Lower lobe of right lung (tissue), 2 donors: Measurements from ENCODE around the gene KRT7. TPM values are rescaled to one million over a fixed set of nuclear protein-coding genes. Genes with fewer than 3 reads are reported as not detected.

ENCODE experiments used
- ATAC-seq, 2 donors: fragments of 200-7000 bp; cut with Tn5 transposase; one replicate each; pipeline ENCODE4 v1.9.1; 2020 to 2022; ENCODE audit warnings: mild to moderate bottlenecking in 2 of 2, moderate library complexity in 2 of 2
- DNase-seq: peaks from one replicate; pipeline ENCODE4 v3.0.0-alpha.2; 2020
- H3K27ac ChIP-seq: fragments of 200-600 bp; one replicate; pipeline ENCODE4 v1.8.0; 2022
- H3K27me3 ChIP-seq: fragments of 200-600 bp; one replicate; pipeline ENCODE4 v1.8.0; 2022; ENCODE audit warnings: low read depth
- H3K36me3 ChIP-seq: fragments of 200-600 bp; one replicate; pipeline ENCODE4 v1.8.0; 2022; ENCODE audit warnings: mild to moderate bottlenecking
- H3K4me1 ChIP-seq: fragments of 200-600 bp; one replicate; pipeline ENCODE4 v1.8.0; 2022
- H3K4me3 ChIP-seq: fragments of 200-600 bp; one replicate; pipeline ENCODE4 v1.8.0; 2022; ENCODE audit warnings: mild to moderate bottlenecking
- H3K9me3 ChIP-seq: fragments of 200-600 bp; one replicate; pipeline ENCODE4 v1.8.0; 2022
- intact Hi-C: fragments of 100-400 bp; cut with DNase I; formaldehyde crosslinking; loops from one replicate; pipeline ENCODE4 v1.11.0; 2022
- total RNA-seq: library from RNA; stranded (reverse); fragmentation: NEBNext Ultra II Directional; extraction: Animal tissue kit (Norgen Biotek cat#: 25700); gene quantifications from one replicate; pipeline ENCODE4 v1.2.1, GENCODE V29; 2021
- TF ChIP-seq, protein P1 (sequence below): fragments of 200-600 bp; IDR thresholded peaks from one replicate; pipeline ENCODE4 v1.8.0; 2022; ENCODE audit warnings: antibody characterized with exemption, mild to moderate bottlenecking
- donor health status: DM: no; HTN: yes; CAD: no; lungs with severe emphysema.

The KRT7 gene
- total RNA-seq, 1 donor from 2014 or later = 257 TPM

DNA sequence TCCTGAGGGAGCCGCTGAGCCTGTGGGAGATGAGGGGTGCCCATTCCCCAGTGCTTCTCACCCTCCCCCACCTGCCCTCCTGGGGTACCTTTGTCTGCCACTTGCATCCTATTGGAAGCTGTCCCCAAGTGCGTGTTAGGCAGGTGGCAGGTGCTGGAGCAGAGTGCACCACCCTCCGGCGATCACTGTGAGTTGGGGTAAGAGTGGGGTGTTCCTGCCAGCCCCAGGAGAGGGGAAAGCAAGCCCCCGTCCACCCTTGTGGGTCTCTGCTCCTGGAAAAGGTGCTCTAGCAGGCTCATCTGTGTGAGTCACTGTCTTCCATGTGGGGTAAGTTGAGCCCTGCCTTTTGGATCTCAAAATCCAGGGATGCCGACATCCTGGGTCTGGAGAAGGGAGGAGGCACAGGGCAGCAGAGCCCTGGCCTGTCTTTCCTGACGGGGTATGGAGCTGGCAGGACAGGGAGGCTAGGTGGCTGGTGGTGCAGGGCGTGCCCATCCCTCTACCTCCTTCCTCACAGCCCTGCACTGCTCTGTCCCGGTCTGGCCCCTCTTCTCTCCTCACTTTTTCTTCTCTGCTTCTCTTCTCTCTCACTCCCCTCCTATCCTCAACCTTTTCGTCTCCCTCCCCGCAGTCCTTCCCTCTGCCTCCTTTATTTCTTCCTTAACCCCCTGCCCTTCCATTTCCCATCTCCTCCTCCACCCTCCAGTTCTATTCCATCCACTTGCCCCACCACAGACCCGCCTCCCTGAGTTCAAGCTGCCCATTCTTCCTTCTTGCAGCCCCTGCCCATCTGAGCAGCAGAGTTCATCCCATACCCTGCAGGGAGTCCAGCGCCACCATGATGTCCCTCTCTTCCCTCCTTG is 20.1 kb upstream of the KRT7 start:
- TF ChIP-seq, protein P1, sequence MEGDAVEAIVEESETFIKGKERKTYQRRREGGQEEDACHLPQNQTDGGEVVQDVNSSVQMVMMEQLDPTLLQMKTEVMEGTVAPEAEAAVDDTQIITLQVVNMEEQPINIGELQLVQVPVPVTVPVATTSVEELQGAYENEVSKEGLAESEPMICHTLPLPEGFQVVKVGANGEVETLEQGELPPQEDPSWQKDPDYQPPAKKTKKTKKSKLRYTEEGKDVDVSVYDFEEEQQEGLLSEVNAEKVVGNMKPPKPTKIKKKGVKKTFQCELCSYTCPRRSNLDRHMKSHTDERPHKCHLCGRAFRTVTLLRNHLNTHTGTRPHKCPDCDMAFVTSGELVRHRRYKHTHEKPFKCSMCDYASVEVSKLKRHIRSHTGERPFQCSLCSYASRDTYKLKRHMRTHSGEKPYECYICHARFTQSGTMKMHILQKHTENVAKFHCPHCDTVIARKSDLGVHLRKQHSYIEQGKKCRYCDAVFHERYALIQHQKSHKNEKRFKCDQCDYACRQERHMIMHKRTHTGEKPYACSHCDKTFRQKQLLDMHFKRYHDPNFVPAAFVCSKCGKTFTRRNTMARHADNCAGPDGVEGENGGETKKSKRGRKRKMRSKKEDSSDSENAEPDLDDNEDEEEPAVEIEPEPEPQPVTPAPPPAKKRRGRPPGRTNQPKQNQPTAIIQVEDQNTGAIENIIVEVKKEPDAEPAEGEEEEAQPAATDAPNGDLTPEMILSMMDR = no peak
- Histone ChIP-seq H3K4me3 (no peak overlapping the region), H3K27ac (peak overlapping the region; percentile 43), H3K27me3 (no peaks in the 10 kb centered on the region), H3K9me3 (no peaks in the 10 kb centered on the region), H3K36me3 (no peaks in the 10 kb centered on the region), H3K4me1 (peaks cover 27% of the 10 kb centered on the region)
- no peak for ATAC-seq
- DNase-seq = no peak
- intact Hi-C loops = no loop called here

DNA sequence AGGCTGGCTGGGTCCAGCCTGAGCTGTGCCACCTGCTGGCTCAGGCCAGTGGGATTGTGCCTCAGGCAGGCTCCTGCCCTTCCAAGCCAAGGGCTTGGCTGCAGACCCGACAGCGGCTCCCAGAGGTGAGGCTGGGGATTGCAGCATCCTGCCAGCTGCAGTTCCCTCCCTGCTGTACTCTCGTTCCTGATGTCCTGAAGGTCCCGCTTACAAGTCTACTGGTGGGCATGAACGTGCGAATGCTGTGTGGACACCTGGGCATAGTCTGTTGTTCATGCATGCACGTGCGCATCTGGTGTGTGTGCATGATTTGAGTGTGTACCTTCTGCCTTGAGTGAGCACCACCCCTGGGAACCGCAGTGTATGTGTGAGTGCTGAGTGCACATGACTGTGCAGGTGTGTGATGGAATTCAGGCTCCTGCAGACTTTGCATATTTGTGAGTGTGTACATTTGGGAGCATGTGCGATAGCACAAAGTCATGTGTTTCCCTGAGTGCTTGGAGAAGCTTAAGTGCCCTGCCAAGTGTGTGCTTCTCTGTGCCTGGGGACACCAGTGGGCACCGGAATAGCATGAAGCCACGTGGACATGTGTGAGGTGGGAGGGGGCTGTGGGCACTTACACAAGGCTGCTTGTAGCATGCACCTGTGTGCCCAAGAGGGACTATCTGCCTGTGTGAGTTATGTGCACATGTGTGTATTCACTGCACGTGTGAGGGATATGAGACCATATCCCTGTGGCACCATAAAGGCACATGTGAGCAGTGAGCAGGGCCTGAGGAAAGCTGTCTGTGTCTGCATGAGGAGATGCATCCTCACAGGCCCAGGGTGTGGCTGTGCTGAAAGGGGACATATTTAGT is 19.3 kb upstream of the KRT7 start:
- Histone ChIP-seq H3K4me3 (no peak overlapping the region), H3K4me1 (peaks cover 25% of the 10 kb centered on the region), H3K36me3 (no peaks in the 10 kb centered on the region), H3K27me3 (no peaks in the 10 kb centered on the region), H3K27ac (peak overlapping the region; percentile 43), H3K9me3 (no peaks in the 10 kb centered on the region)
- intact Hi-C loops = no loop called here
- DNase-seq (peak; percentile 86), ATAC-seq (peak; percentile 81 to 90)
- TF ChIP-seq, protein P1 = peak; percentile 97

DNA sequence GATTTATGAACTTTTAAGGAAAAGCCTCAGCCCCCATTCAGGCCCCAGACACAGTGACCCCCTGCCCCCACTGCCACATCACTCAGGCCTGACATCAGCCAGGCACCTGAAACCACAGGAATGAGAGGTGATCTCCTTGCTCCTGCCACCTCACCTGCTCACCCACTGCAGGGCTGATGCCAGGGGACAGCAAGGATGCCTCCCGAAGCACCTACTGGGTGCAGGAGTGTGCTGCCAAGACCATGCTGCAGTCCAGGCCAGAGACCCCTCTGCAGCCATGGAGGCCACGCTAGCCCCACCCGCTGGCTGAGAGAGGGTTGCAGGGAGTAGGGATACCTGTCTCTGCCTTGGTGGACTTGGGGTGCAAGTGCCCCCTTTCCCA is 18.6 kb upstream of the KRT7 start:
- H3K4me3 ChIP-seq = no peak overlapping the region
- ATAC-seq (peak; percentile 1 to 6), DNase-seq (peak; percentile 41)
- H3K4me1 ChIP-seq = peaks cover 25% of the 10 kb centered on the region
- peak overlapping the region; percentile 43 for H3K27ac ChIP-seq
- TF ChIP-seq, protein P1 = no peak
- intact Hi-C loops = no loop called here
- no peaks in the 10 kb centered on the region for H3K27me3 ChIP-seq
- no peaks in the 10 kb centered on the region for H3K9me3 ChIP-seq
- no peaks in the 10 kb centered on the region for H3K36me3 ChIP-seq

DNA sequence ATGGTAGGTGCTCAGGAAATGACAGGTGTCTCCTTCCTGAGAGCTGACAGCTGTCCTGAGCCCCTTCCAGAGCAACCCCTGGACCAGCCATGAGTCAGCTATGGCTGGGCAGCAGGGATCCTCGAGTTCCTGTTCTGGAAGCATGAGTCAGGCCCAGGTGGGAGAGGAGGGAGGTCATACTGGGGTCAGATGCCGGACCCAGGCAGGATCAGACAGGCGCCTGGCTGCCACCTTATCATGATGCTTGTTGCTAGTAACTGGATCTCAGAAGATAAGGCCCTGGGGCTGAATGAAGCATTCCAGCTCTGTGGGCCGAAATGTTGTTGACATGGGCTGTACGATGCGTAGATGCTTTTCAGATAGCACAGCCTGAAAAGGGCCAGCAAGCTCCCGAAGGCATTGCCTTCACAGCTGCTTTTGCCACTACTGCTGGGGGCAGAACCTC is 17.4 kb upstream of the KRT7 start:
- no peaks in the 10 kb centered on the region for H3K36me3 ChIP-seq
- no peaks in the 10 kb centered on the region for H3K9me3 ChIP-seq
- ATAC-seq = peak in 1 of 2 donors; percentile 55
- H3K4me3 ChIP-seq = no peak overlapping the region
- peaks cover 25% of the 10 kb centered on the region for H3K4me1 ChIP-seq
- peak overlapping the region; percentile 36 for H3K27ac ChIP-seq
- no peaks in the 10 kb centered on the region for H3K27me3 ChIP-seq
- DNase-seq = peak; percentile 52
- intact Hi-C loops = no loop called here
- TF ChIP-seq, protein P1 = no peak

DNA sequence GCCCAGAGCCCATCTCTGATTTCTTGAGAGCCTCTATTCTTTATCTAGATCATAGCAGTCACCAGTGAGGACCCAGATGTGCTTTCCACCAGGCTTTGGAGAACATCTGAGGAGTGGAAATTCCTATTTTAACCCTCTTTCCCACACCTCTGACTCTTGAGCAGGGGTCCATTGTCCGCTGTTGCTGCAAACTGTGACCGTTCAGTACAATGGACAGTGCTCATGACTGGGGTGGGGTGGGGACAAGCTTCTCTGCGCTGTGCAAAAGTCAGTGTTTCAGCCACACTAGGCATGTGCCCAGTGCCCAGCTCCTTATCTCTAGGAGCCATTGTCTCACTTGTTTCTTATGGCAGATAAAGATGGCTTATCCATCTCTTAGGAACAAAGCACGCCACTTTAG is 16.9 kb upstream of the KRT7 start:
- Histone ChIP-seq H3K9me3 (no peaks in the 10 kb centered on the region), H3K36me3 (no peaks in the 10 kb centered on the region), H3K4me3 (no peak overlapping the region), H3K27me3 (no peaks in the 10 kb centered on the region), H3K4me1 (peaks cover 25% of the 10 kb centered on the region), H3K27ac (peak overlapping the region; percentile 36)
- no peak for ATAC-seq
- TF ChIP-seq, protein P1 = no peak
- intact Hi-C loops = no loop called here
- DNase-seq = peak; percentile 14
